ENCODE results near the gene C5orf24.

C5orf24 gene

GRCh38 chr5:134874831-134875655 lies 29.3 kb downstream of the C5orf24 start:
- Histone ChIP-seq H3K27ac (ENCODE audit: extremely low read depth, low read depth, low read length) (peak overlapping the region; percentile 92), H3K4me1 (ENCODE audit: control insufficient read depth, insufficient read depth, low read length) (no peaks in the 10 kb centered on the region; the same call in 1 of the 2 replicates), H3K9me3 (ENCODE audit: control insufficient read depth, insufficient read depth, low read depth, low read length) (no peaks in the 10 kb centered on the region), H3K36me3 (ENCODE audit: control insufficient read depth in 2 of 2, insufficient read depth in 1 of 2, low read length in 2 of 2) (peaks cover 0 to 13% of the 10 kb centered on the region in 2 experiments; a peak in 1 of 3 replicates), H3K4me3 (ENCODE audit: low read depth, low read length) (peak overlapping the region; percentile 93)
- ChIA-PET CTCF (no interaction called here), POLR2A (interaction anchor here (1.4 to 2.7 kb wide), 3 partner anchors 28 to 30 kb away, joined by 5 to 17 read pairs (median 16); partner anchors contain the start of genes C5orf24 and PCBD2)
- TF ChIP-seq KLF7 (tag by site-specific recombination; IDR thresholded peaks at IDR 0.05; ENCODE audit: borderline replicate concordance) = no peak
- no peak for TF ChIP-seq AEBP2 (tag by site-specific recombination; IDR thresholded peaks at IDR 0.05; ENCODE audit: borderline replicate concordance)
- TF ChIP-seq ZNF76 (tag by site-specific recombination; IDR thresholded peaks at IDR 0.05; ENCODE audit: borderline replicate concordance, low read depth) = no peak
- no peak for TF ChIP-seq YY1 (tag by site-specific recombination; IDR thresholded peaks at IDR 0.05)
- TF ChIP-seq, protein P1, sequence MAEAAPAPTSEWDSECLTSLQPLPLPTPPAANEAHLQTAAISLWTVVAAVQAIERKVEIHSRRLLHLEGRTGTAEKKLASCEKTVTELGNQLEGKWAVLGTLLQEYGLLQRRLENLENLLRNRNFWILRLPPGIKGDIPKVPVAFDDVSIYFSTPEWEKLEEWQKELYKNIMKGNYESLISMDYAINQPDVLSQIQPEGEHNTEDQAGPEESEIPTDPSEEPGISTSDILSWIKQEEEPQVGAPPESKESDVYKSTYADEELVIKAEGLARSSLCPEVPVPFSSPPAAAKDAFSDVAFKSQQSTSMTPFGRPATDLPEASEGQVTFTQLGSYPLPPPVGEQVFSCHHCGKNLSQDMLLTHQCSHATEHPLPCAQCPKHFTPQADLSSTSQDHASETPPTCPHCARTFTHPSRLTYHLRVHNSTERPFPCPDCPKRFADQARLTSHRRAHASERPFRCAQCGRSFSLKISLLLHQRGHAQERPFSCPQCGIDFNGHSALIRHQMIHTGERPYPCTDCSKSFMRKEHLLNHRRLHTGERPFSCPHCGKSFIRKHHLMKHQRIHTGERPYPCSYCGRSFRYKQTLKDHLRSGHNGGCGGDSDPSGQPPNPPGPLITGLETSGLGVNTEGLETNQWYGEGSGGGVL (tag by site-specific recombination; IDR thresholded peaks at IDR 0.05) = no peak
- no peak for TF ChIP-seq ZNF548 (tag by site-specific recombination; IDR thresholded peaks at IDR 0.05)
- no peak for TF ChIP-seq ZNF423 (tag by site-specific recombination; IDR thresholded peaks at IDR 0.05)
- TF ChIP-seq, protein P2, sequence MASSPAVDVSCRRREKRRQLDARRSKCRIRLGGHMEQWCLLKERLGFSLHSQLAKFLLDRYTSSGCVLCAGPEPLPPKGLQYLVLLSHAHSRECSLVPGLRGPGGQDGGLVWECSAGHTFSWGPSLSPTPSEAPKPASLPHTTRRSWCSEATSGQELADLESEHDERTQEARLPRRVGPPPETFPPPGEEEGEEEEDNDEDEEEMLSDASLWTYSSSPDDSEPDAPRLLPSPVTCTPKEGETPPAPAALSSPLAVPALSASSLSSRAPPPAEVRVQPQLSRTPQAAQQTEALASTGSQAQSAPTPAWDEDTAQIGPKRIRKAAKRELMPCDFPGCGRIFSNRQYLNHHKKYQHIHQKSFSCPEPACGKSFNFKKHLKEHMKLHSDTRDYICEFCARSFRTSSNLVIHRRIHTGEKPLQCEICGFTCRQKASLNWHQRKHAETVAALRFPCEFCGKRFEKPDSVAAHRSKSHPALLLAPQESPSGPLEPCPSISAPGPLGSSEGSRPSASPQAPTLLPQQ (tag by site-specific recombination; IDR thresholded peaks at IDR 0.05) = peak; percentile 52
- TF ChIP-seq ZNF174 (tag by site-specific recombination; IDR thresholded peaks at IDR 0.05) = no peak
- TF ChIP-seq KLF9 (tag by site-specific recombination; IDR thresholded peaks at IDR 0.05; ENCODE audit: low read depth) = no peak
- TF ChIP-seq, protein P3, sequence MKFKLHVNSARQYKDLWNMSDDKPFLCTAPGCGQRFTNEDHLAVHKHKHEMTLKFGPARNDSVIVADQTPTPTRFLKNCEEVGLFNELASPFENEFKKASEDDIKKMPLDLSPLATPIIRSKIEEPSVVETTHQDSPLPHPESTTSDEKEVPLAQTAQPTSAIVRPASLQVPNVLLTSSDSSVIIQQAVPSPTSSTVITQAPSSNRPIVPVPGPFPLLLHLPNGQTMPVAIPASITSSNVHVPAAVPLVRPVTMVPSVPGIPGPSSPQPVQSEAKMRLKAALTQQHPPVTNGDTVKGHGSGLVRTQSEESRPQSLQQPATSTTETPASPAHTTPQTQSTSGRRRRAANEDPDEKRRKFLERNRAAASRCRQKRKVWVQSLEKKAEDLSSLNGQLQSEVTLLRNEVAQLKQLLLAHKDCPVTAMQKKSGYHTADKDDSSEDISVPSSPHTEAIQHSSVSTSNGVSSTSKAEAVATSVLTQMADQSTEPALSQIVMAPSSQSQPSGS (tag by site-specific recombination; IDR thresholded peaks at IDR 0.05; ENCODE audit: low read depth) = no peak
- TF ChIP-seq ZNF354C (tag by site-specific recombination; IDR thresholded peaks at IDR 0.05; ENCODE audit: borderline replicate concordance, low read depth) = no peak
- no peak for TF ChIP-seq KLF17 (tag by site-specific recombination; IDR thresholded peaks at IDR 0.05)
- no peak; the same call in 1 of the 2 replicates for TF ChIP-seq GLI2 (tag by site-specific recombination; IDR thresholded peaks at IDR 0.05; ENCODE audit: borderline replicate concordance, low read depth)
- peak; percentile 50; the same call in 1 of the 2 replicates for TF ChIP-seq SP7 (tag by site-specific recombination; IDR thresholded peaks at IDR 0.05)
- TF ChIP-seq, protein P4, sequence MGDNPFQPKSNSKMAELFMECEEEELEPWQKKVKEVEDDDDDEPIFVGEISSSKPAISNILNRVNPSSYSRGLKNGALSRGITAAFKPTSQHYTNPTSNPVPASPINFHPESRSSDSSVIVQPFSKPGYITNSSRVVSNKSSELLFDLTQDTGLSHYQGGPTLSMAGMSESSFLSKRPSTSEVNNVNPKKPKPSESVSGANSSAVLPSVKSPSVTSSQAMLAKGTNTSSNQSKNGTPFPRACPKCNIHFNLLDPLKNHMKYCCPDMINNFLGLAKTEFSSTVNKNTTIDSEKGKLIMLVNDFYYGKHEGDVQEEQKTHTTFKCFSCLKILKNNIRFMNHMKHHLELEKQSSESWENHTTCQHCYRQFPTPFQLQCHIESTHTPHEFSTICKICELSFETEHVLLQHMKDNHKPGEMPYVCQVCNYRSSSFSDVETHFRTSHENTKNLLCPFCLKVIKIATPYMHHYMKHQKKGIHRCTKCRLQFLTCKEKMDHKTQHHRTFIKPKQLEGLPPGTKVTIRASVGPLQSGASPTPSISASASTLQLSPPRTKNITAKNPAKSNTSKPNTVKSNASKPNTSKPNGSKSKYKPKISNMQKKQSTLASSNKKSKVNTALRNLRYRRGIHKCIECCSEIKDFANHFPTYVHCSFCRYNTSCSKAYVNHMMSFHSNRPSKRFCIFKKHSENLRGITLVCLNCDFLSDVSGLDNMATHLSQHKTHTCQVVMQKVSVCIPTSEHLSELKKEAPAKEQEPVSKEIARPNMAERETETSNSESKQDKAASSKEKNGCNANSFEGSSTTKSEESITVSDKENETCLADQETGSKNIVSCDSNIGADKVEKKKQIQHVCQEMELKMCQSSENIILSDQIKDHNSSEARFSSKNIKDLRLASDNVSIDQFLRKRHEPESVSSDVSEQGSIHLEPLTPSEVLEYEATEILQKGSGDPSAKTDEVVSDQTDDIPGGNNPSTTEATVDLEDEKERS (tag by site-specific recombination; IDR thresholded peaks at IDR 0.05) = no peak
- no peak for TF ChIP-seq ZSCAN5A (tag by site-specific recombination; IDR thresholded peaks at IDR 0.05)
- TF ChIP-seq ZNF501 (tag by site-specific recombination; IDR thresholded peaks at IDR 0.05) = no peak
- no peak for TF ChIP-seq ZNF280C (tag by site-specific recombination; IDR thresholded peaks at IDR 0.05)
- TF ChIP-seq ZNF394 (tag by site-specific recombination; IDR thresholded peaks at IDR 0.05; ENCODE audit: borderline replicate concordance) = no peak
- no peak for TF ChIP-seq ZNF596 (tag by site-specific recombination; IDR thresholded peaks at IDR 0.05)
